ENCODE measurements around the gene NUBP2.

- TF ChIP-seq YY1 (IDR thresholded peaks at IDR 0.05; ENCODE audit: low read depth) = no peak
- no peak for TF ChIP-seq TAF1 (IDR thresholded peaks at IDR 0.05; ENCODE audit: borderline replicate concordance, low read depth, low read length)
- TF ChIP-seq EP300 (IDR thresholded peaks at IDR 0.05; ENCODE audit: borderline replicate concordance in 1 of 2, low read depth in 1 of 2, low read length in 1 of 2) = no peak
- TF ChIP-seq, protein P1, sequence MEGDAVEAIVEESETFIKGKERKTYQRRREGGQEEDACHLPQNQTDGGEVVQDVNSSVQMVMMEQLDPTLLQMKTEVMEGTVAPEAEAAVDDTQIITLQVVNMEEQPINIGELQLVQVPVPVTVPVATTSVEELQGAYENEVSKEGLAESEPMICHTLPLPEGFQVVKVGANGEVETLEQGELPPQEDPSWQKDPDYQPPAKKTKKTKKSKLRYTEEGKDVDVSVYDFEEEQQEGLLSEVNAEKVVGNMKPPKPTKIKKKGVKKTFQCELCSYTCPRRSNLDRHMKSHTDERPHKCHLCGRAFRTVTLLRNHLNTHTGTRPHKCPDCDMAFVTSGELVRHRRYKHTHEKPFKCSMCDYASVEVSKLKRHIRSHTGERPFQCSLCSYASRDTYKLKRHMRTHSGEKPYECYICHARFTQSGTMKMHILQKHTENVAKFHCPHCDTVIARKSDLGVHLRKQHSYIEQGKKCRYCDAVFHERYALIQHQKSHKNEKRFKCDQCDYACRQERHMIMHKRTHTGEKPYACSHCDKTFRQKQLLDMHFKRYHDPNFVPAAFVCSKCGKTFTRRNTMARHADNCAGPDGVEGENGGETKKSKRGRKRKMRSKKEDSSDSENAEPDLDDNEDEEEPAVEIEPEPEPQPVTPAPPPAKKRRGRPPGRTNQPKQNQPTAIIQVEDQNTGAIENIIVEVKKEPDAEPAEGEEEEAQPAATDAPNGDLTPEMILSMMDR (IDR thresholded peaks at IDR 0.05) = no peak
- no peak for TF ChIP-seq POLR2AphosphoS5 (IDR thresholded peaks at IDR 0.05; ENCODE audit: low read depth, low read length)
- no peak for TF ChIP-seq IRF3 (IDR thresholded peaks at IDR 0.05; ENCODE audit: low read depth, low read length)
- no peak for TF ChIP-seq RXRA (IDR thresholded peaks at IDR 0.05; ENCODE audit: borderline replicate concordance, low read depth)
- TF ChIP-seq FOXM1 (IDR thresholded peaks at IDR 0.05; ENCODE audit: low read depth) = no peak
- TF ChIP-seq REST (IDR thresholded peaks at IDR 0.05; ENCODE audit: low read depth, low read length) = no peak
- no peak for TF ChIP-seq TCF12 (IDR thresholded peaks at IDR 0.05)
- TF ChIP-seq GABPA (IDR thresholded peaks at IDR 0.05; ENCODE audit: low read depth) = no peak
These were observed 16.1 kb upstream of the NUBP2 start for GRCh38 chr16:1766701-1767100.

Measured in SK-N-SH (cell line).